ENCODE data around the gene IFITM1. TPM values are rescaled to one million over a fixed set of nuclear protein-coding genes. Genes with fewer than 3 reads are reported as not detected.
"Not testable (repeated sequence)": the region's sequence is repeated elsewhere in the genome, so short reads cannot be mapped to it uniquely, and the experiment has no call there.

Gene IFITM1
- total RNA-seq, 1 donor from 2014 or later: 352 TPM

- Mint-ChIP-seq H3K27ac (ENCODE audit: unreplicated experiment) (no peak overlapping the region), H3K4me3 (ENCODE audit: unreplicated experiment) (no peak overlapping the region), H3K36me3 (ENCODE audit: unreplicated experiment) (no peaks in the 10 kb centered on the region), H3K27me3 (ENCODE audit: unreplicated experiment) (no peaks in the 10 kb centered on the region), H3K9me3 (ENCODE audit: unreplicated experiment) (peaks cover 5% of the 10 kb centered on the region), H3K4me1 (ENCODE audit: unreplicated experiment) (peaks cover 2% of the 10 kb centered on the region)
- no peak for DNase-seq (ENCODE audit: extremely low spot score, unreplicated experiment)
- no peak for TF ChIP-seq CTCF (IDR thresholded peaks at IDR 0.05)
Measured at GRCh38 chr11:360326-361280, 46.8 kb downstream of the IFITM1 start.

GRCh38 chr11:362642-363442 lies 49.0 kb downstream of the IFITM1 start:
- peaks cover 5% of the 10 kb centered on the region for H3K9me3 Mint-ChIP-seq (ENCODE audit: unreplicated experiment)
- DNase-seq (ENCODE audit: extremely low spot score, unreplicated experiment): no peak
- no peak for TF ChIP-seq CTCF (IDR thresholded peaks at IDR 0.05)

GRCh38 chr11:363443-363805 lies 49.6 kb downstream of the IFITM1 start:
- H3K4me3 Mint-ChIP-seq (ENCODE audit: unreplicated experiment); DNase-seq (ENCODE audit: extremely low spot score, unreplicated experiment); H3K27me3 Mint-ChIP-seq (ENCODE audit: unreplicated experiment); H3K36me3 Mint-ChIP-seq (ENCODE audit: unreplicated experiment); H3K27ac Mint-ChIP-seq (ENCODE audit: unreplicated experiment); H3K9me3 Mint-ChIP-seq (ENCODE audit: unreplicated experiment): not testable (repeated sequence)
- H3K4me1 Mint-ChIP-seq (ENCODE audit: unreplicated experiment): peaks cover 13% of the 10 kb centered on the region

More at GRCh38 chr11:362642-363442, 49.0 kb downstream of the IFITM1 start:
- H3K4me1 Mint-ChIP-seq (ENCODE audit: unreplicated experiment): peaks cover 7% of the 10 kb centered on the region
- H3K27ac Mint-ChIP-seq (ENCODE audit: unreplicated experiment): no peak overlapping the region
- H3K27me3 Mint-ChIP-seq (ENCODE audit: unreplicated experiment): peaks cover 6% of the 10 kb centered on the region
- no peaks in the 10 kb centered on the region for H3K36me3 Mint-ChIP-seq (ENCODE audit: unreplicated experiment)
- no peak overlapping the region for H3K4me3 Mint-ChIP-seq (ENCODE audit: unreplicated experiment)

- H3K4me3 Mint-ChIP-seq (ENCODE audit: unreplicated experiment): no peak overlapping the region
- H3K27me3 Mint-ChIP-seq (ENCODE audit: unreplicated experiment): peaks cover 6% of the 10 kb centered on the region
- peak; percentile 45 for TF ChIP-seq CTCF (IDR thresholded peaks at IDR 0.05)
- H3K27ac Mint-ChIP-seq (ENCODE audit: unreplicated experiment): no peak overlapping the region
- no peak for DNase-seq (ENCODE audit: extremely low spot score, unreplicated experiment)
- H3K9me3 Mint-ChIP-seq (ENCODE audit: unreplicated experiment): peaks cover 5% of the 10 kb centered on the region
- no peaks in the 10 kb centered on the region for H3K36me3 Mint-ChIP-seq (ENCODE audit: unreplicated experiment)
- H3K4me1 Mint-ChIP-seq (ENCODE audit: unreplicated experiment): peaks cover 15% of the 10 kb centered on the region
Measured at GRCh38 chr11:363948-364761, 50.3 kb downstream of the IFITM1 start.

Other genes starting within 250 kb of the IFITM1 start
- not detected in 2 replicates for gene SCGB1C1, start 121.0 kb upstream of the IFITM1 start, total RNA-seq
- 54.6 and 59.3 TPM in 2 replicates for gene BET1L, start 106.6 kb upstream of the IFITM1 start, total RNA-seq
- 105 and 125 TPM in 2 replicates for gene RIC8A, start 106.3 kb upstream of the IFITM1 start, total RNA-seq
- gene SIRT3, start 77.7 kb upstream of the IFITM1 start, total RNA-seq: 23.2 and 25.7 TPM in 2 replicates
- 115 and 126 TPM in 2 replicates for gene PSMD13, start 77.1 kb upstream of the IFITM1 start, total RNA-seq
- not detected in 2 replicates for gene NLRP6, start 35.6 kb upstream of the IFITM1 start, total RNA-seq
- 39.9 and 43.4 TPM in 2 replicates for gene PGGHG, start 24.9 kb upstream of the IFITM1 start, total RNA-seq
- gene IFITM5, start 14.5 kb upstream of the IFITM1 start, total RNA-seq: not detected in 2 replicates
- gene IFITM2, start 6.2 kb upstream of the IFITM1 start, total RNA-seq: 671 and 698 TPM in 2 replicates
- gene IFITM3, start 6.8 kb downstream of the IFITM1 start, total RNA-seq: 1,725 and 1,814 TPM in 2 replicates
- gene B4GALNT4, start 55.5 kb downstream of the IFITM1 start, total RNA-seq: 61.0 and 63.3 TPM in 2 replicates
- gene PKP3, start 80.2 kb downstream of the IFITM1 start, total RNA-seq: 0.40 and 0.50 TPM in 2 replicates
- gene SIGIRR, start 101.0 kb downstream of the IFITM1 start, total RNA-seq: 27.0 and 28.0 TPM in 2 replicates
- not detected in 2 replicates for gene ANO9, start 128.0 kb downstream of the IFITM1 start, total RNA-seq
- 55.3 and 56.1 TPM in 2 replicates for gene PTDSS2, start 136.2 kb downstream of the IFITM1 start, total RNA-seq
- gene RNH1, start 193.2 kb downstream of the IFITM1 start, total RNA-seq: 151 and 160 TPM in 2 replicates
- gene HRAS, start 221.5 kb downstream of the IFITM1 start, total RNA-seq: 68.3 and 69.4 TPM in 2 replicates
- gene LRRC56, start 223.5 kb downstream of the IFITM1 start, total RNA-seq: 3.2 and 3.7 TPM in 2 replicates
- 6.0 and 6.4 TPM in 2 replicates for gene LMNTD2, start 246.7 kb downstream of the IFITM1 start, total RNA-seq
- 8.0 and 9.3 TPM in 2 replicates for gene RASSF7, start 246.9 kb downstream of the IFITM1 start, total RNA-seq